Prostate gland (tissue), 2 donors: ENCODE results near the gene PPP1R12B. TPM values are rescaled to one million over a fixed set of nuclear protein-coding genes. Genes with fewer than 3 reads are reported as not detected.

Experiments
- DNase-seq: peaks from one replicate; pipeline ENCODE4 v3.0.0-alpha.2; 2019; ENCODE audit warnings: low spot score
- H3K27ac ChIP-seq, 2 donors: fragments of 200-600 bp; sonication (generic); 2 replicates each; pipeline ENCODE4 v1.5.1; 2017 to 2019
- H3K27me3 ChIP-seq: fragments of 200-600 bp; sonication (generic); replicated peaks from 2 replicates; pipeline ENCODE4 v1.5.1; 2019; ENCODE audit not compliant: insufficient read depth
- H3K36me3 ChIP-seq, 2 donors: fragments of 200-600 bp; sonication (generic); 1 replicate in 1 of 2; 2 replicates in 1 of 2; pipeline versions ENCODE4 v1.5.1 to v1.8.1; 2017 to 2019
- H3K4me1 ChIP-seq: fragments of 200-600 bp; sonication (generic); replicated peaks from 2 replicates; pipeline ENCODE4 v1.5.1; 2019
- H3K4me3 ChIP-seq, 2 donors: fragments of 200-600 bp; sonication (generic); 2 replicates each; pipeline ENCODE4 v1.5.1; 2017 to 2019
- H3K9me3 ChIP-seq: fragments of 200-600 bp; sonication (generic); 2 replicates; pipeline ENCODE4 v1.5.1; 2017
- POLR2A ChIP-seq: fragments of 450-650 bp; IDR thresholded peaks from one replicate; pipeline ENCODE4 v1.6.1; 2016; ENCODE audit warnings: antibody characterized with exemption, mild to moderate bottlenecking
- POLR2AphosphoS5 ChIP-seq: sonication (generic); formaldehyde crosslinking; IDR thresholded peaks from one replicate; pipeline ENCODE4 v1.6.1; 2017; ENCODE audit warnings: antibody characterized with exemption
- WGBS: methylation state at CpG from one replicate; pipeline ENCODE4 v1.1.5; 2018; 5-methylcytosine and 5-hydroxymethylcytosine counted together
- intact Hi-C: fragments of 100-400 bp; cut with DNase I; formaldehyde crosslinking; loops from one replicate; pipeline ENCODE4 v1.14.2; 2022
- total RNA-seq, 2 donors: library from RNA; depleted of rRNA; stranded (reverse); fragments of >200 nt; gene quantifications; one replicate each; pipeline ENCODE4 v1.1.0, GENCODE V29; 2016
- TF ChIP-seq, protein P1 (sequence below), 4 experiments: fragments of 200-600 bp in 2 of 4; fragments of 450-650 bp in 2 of 4; sonication (generic) in 2 of 4; IDR thresholded peaks; 1 replicate in 3 of 4; 2 replicates in 1 of 4; pipeline ENCODE4 v1.5.1; 2016 to 2019; ENCODE audit warnings: antibody characterized with exemption in 4 of 4, mild to moderate bottlenecking in 2 of 4, moderate library complexity in 2 of 4

PPP1R12B gene
- total RNA-seq, 2 donors from 2014 or later, result 116 to 179 TPM

DNA sequence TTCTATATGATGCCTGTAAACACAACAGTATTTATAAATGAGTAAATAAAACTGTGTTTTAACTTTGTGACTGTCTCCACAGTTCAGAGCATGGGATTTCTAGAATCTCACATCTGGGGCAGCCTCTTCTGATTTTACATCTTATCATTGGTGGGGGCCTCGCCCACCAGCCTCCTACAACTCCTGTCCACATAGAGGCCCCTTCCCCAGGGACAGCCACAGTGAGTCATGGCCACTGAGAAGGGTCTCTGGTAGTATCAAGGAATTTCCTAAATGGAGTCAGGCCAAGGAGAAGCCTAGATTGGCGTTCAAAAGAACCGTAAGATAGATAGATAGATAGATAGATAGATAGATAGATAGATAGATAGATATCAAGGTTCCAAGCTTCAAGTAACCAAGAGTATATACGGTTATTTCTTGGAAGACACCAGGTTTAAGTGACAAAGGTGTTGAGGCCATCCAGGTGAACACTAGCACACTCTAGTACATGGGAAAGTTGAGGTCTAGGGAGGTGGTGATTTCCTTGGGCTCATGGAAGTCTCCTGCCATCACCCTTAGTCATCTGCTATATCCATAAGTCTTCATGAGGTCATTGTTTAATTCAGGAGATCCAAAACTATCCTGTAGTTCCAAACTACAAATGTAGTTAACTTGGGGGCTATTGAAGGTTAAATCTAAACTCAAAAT, 240.1 kb downstream of the PPP1R12B start:
- H3K36me3 ChIP-seq, result no peaks in the 10 kb centered on the region
- no peaks in the 10 kb centered on the region for H3K9me3 ChIP-seq
- WGBS, result 90% methylated on average over 4 of the region's 4 CpGs
- H3K27ac ChIP-seq, result peak overlapping the region; percentile 9 to 70
- H3K27me3 ChIP-seq, result no peaks in the 10 kb centered on the region
- H3K4me1 ChIP-seq, result no peaks in the 10 kb centered on the region
- intact Hi-C loops, result no loop called here
- TF ChIP-seq POLR2AphosphoS5, result no peak
- no peak for TF ChIP-seq POLR2A
- TF ChIP-seq, protein P1, sequence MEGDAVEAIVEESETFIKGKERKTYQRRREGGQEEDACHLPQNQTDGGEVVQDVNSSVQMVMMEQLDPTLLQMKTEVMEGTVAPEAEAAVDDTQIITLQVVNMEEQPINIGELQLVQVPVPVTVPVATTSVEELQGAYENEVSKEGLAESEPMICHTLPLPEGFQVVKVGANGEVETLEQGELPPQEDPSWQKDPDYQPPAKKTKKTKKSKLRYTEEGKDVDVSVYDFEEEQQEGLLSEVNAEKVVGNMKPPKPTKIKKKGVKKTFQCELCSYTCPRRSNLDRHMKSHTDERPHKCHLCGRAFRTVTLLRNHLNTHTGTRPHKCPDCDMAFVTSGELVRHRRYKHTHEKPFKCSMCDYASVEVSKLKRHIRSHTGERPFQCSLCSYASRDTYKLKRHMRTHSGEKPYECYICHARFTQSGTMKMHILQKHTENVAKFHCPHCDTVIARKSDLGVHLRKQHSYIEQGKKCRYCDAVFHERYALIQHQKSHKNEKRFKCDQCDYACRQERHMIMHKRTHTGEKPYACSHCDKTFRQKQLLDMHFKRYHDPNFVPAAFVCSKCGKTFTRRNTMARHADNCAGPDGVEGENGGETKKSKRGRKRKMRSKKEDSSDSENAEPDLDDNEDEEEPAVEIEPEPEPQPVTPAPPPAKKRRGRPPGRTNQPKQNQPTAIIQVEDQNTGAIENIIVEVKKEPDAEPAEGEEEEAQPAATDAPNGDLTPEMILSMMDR (IDR thresholded peaks at IDR 0.05), result no peak
- DNase-seq, result no peak
- no peak overlapping the region for H3K4me3 ChIP-seq

DNA sequence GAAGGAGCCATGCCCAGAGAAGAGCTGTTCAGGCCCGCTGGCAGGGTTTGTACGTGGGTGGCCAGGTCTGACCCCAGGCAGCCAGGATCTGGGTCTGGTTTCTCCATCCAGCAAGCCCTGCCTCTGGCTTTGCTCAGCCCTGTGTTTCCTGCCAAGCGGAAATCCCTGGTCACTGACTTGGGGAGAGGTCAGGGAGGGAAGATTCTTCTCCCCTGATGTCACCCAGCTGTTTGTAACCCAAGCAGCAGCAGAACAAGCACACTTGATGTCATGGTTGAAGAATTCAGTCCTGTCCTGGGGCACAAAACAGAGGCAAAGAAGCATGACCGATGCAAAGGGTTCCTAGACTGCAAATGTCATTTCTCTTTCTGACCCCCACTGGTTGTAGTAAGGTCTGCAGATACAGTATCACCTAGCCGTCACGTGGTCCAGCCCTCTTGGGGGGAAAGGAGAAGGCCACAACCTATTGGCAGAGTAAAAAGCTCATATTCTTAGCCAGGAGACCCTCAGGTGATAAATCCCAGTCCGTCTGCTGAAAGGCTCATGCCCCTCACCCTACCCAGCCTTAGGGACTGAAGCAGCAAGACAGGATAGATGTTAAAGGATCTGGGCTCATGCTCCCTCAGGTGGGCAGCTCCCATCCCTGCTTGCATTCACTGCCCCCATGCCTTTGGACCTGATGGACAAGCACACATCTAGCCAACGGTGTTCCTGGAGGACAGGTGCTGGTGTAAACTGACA, 240.9 kb downstream of the PPP1R12B start:
- H3K9me3 ChIP-seq, result no peaks in the 10 kb centered on the region
- WGBS, result 59% methylated on average over 8 of the region's 8 CpGs
- no peaks in the 10 kb centered on the region for H3K27me3 ChIP-seq
- no peaks in the 10 kb centered on the region for H3K4me1 ChIP-seq
- peak overlapping the region; percentile 9 to 70 for H3K27ac ChIP-seq
- TF ChIP-seq POLR2AphosphoS5, result peak; percentile 59
- TF ChIP-seq, protein P1 (IDR thresholded peaks at IDR 0.05), result no peak
- no peak for TF ChIP-seq POLR2A
- intact Hi-C loops, result no loop called here
- H3K4me3 ChIP-seq, result no peak overlapping the region
- no peaks in the 10 kb centered on the region for H3K36me3 ChIP-seq
- DNase-seq, result no peak

DNA sequence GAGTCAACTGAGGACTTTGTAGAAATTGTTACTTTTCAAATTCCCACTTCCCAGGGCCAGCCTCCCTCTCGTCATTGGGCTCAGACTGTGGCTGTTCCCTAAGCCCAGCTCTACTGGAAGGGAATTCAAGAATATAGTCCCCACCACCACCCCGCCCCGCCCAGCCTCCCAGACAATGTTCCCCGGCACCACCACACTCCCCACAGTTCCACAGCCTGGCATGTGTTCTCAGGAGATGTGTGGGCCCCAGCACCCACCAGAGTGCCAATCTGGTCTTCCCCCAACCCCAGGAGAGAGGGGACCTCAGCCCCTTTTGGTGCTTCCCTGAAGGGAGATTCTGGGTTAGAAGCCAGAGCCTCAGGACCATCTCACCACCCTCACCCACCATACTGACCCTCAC, 241.6 kb downstream of the PPP1R12B start:
- no peak for DNase-seq
- H3K36me3 ChIP-seq, result no peaks in the 10 kb centered on the region
- no peak overlapping the region for H3K4me3 ChIP-seq
- H3K9me3 ChIP-seq, result no peaks in the 10 kb centered on the region
- TF ChIP-seq POLR2A (no peak), POLR2AphosphoS5 (no peak)
- TF ChIP-seq, protein P1 (IDR thresholded peaks at IDR 0.05), result no peak
- no peaks in the 10 kb centered on the region for H3K4me1 ChIP-seq
- H3K27ac ChIP-seq, result peak overlapping the region in 1 of 2 donors; percentile 70
- intact Hi-C loops, result no loop called here
- H3K27me3 ChIP-seq, result no peaks in the 10 kb centered on the region
- 88% methylated on average over 4 of the region's 4 CpGs for WGBS

DNA sequence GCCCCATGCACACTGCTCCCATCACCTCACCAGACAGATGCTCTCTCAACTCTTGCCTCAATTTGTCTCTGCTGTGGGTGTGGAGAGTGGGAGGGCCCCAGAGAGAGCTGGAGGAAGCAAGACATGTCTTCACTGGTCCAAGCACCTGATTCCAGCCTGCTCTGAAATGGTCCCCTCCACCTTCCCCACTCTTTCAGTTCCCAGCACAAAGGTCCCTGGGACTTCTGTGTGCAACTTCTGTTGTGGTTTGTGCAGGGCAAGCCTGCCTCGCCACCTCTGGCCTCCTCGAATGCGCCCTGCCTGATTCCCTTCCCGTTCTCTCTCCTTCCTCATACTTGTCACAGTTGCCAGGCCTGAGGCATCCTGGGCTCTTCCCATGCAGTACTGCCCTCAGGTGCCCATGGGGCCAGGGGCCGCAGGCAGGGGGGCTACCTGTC, 242.5 kb downstream of the PPP1R12B start:
- no peaks in the 10 kb centered on the region for H3K4me1 ChIP-seq
- 70% methylated on average over 5 of the region's 5 CpGs for whole genome bisulfite sequencing
- DNase-seq, result no peak
- intact Hi-C loops, result no loop called here
- TF ChIP-seq, protein P1 (IDR thresholded peaks at IDR 0.05), result no peak
- TF ChIP-seq POLR2AphosphoS5, result no peak
- TF ChIP-seq POLR2A, result no peak
- H3K27ac ChIP-seq, result no peak overlapping the region
- no peaks in the 10 kb centered on the region for H3K27me3 ChIP-seq
- no peaks in the 10 kb centered on the region for H3K9me3 ChIP-seq
- H3K36me3 ChIP-seq, result no peaks in the 10 kb centered on the region
- H3K4me3 ChIP-seq, result no peak overlapping the region
